HepG2 (cell line): ENCODE results near the gene UPF3A. TPM values are rescaled to one million over a fixed set of nuclear protein-coding genes. Genes with fewer than 3 reads are reported as not detected.

ENCODE experiments used
- FOXJ3 ChIP-seq: sonication (generic); formaldehyde crosslinking; IDR thresholded peaks from 2 replicates; pipeline ENCODE4 v1.4.0; 2020; ENCODE audit warnings: missing genetic modification reagents, mild to moderate bottlenecking, borderline replicate concordance
- FOXK2 ChIP-seq: fragments of 450-650 bp; IDR thresholded peaks from 2 replicates; pipeline ENCODE4 v1.6.1; 2016
- GLI4 ChIP-seq: sonication (generic); formaldehyde crosslinking; IDR thresholded peaks from 2 replicates; pipeline ENCODE4 v1.5.1; 2020; ENCODE audit warnings: missing genetic modification reagents, mild to moderate bottlenecking, moderate library complexity, borderline replicate concordance
- JDP2 ChIP-seq: sonication (generic); formaldehyde crosslinking; IDR thresholded peaks from 2 replicates; pipeline ENCODE4 v1.8.1; 2022; ENCODE audit warnings: missing genetic modification reagents, borderline replicate concordance
- JUN ChIP-seq: sonication (generic); formaldehyde crosslinking; IDR thresholded peaks from 2 replicates; pipeline ENCODE4 v1.4.0; 2020; ENCODE audit warnings: mild to moderate bottlenecking, missing genetic modification reagents
- NFYB ChIP-seq: sonication (generic); formaldehyde crosslinking; IDR thresholded peaks from 2 replicates; pipeline ENCODE4 v1.4.0; 2020; ENCODE audit warnings: missing genetic modification reagents
- POGZ ChIP-seq: sonication (generic); formaldehyde crosslinking; IDR thresholded peaks from 2 replicates; pipeline ENCODE4 v1.4.0; 2020; ENCODE audit warnings: mild to moderate bottlenecking, missing genetic modification reagents
- PPARG ChIP-seq: conservative IDR thresholded peaks from 2 replicates; pipeline ENCODE4 v1.6.1; 2016; ENCODE audit warnings: missing biosample characterization, missing genetic modification reagents
- RELA ChIP-seq: sonication (generic); formaldehyde crosslinking; IDR thresholded peaks from 2 replicates; pipeline ENCODE4 v1.4.0; 2020; ENCODE audit warnings: missing genetic modification reagents
- REPIN1 ChIP-seq: sonication (generic); formaldehyde crosslinking; IDR thresholded peaks from 2 replicates; pipeline ENCODE4 v1.8.0; 2022; ENCODE audit warnings: missing genetic modification reagents, low read depth, mild to moderate bottlenecking, borderline replicate concordance
- SIX4 ChIP-seq: sonication (generic); formaldehyde crosslinking; IDR thresholded peaks from 2 replicates; pipeline ENCODE4 v1.4.0; 2020; ENCODE audit warnings: missing genetic modification reagents
- WIZ ChIP-seq: sonication (generic); formaldehyde crosslinking; IDR thresholded peaks from 2 replicates; pipeline ENCODE4 v1.5.1; 2020; ENCODE audit warnings: mild to moderate bottlenecking, missing genetic modification reagents
- ZNF264 ChIP-seq: sonication (generic); formaldehyde crosslinking; IDR thresholded peaks from 2 replicates; pipeline ENCODE4 v1.4.0; 2020; ENCODE audit warnings: missing genetic modification reagents
- ZNF431 ChIP-seq: sonication (generic); formaldehyde crosslinking; IDR thresholded peaks from 2 replicates; pipeline ENCODE4 v1.9.0; 2022; ENCODE audit warnings: missing genetic modification reagents, low read depth, mild to moderate bottlenecking, borderline replicate concordance
- ZNF598 ChIP-seq: sonication (generic); formaldehyde crosslinking; IDR thresholded peaks from 2 replicates; pipeline ENCODE4 v1.5.1; 2020; ENCODE audit warnings: mild to moderate bottlenecking, missing genetic modification reagents, borderline replicate concordance
- ZNF614 ChIP-seq: IDR thresholded peaks from 2 replicates; pipeline ENCODE4 v1.6.1; 2018; ENCODE audit warnings: missing biosample characterization, missing genetic modification reagents, inconsistent platforms, borderline replicate concordance
- ZSCAN31 ChIP-seq: sonication (generic); formaldehyde crosslinking; IDR thresholded peaks from 2 replicates; pipeline ENCODE4 v1.5.0; 2020; ENCODE audit warnings: low read depth, mild to moderate bottlenecking, missing genetic modification reagents
- polyA plus RNA-seq, 8 experiments: library from polyadenylated mRNA; depleted of rRNA in 3 of 8; stranded (reverse) in 7 of 8; unstranded in 1 of 8; fragments of >200 nt; fragmentation: Illumina TruSeq in 4 of 8; extraction: Trizol in 4 of 8; gene quantifications; 2 replicates each; pipeline versions ENCODE4 v1.2.1 to v1.2.3, GENCODE V29; 2011 to 2016; ENCODE audit warnings: low read depth in 4 of 8, missing spikeins in 1 of 8, mixed read lengths in 1 of 8; ENCODE audit not compliant: insufficient read depth in 1 of 8
- total RNA-seq, 5 experiments: library from RNA; depleted of rRNA; stranded (reverse); fragments of >200 nt; fragmentation: Illumina TruSeq; extraction: Trizol; gene quantifications; 2 replicates each; pipeline ENCODE4 v1.2.3, GENCODE V29; 2016; ENCODE audit warnings: low read depth in 1 of 5
- TF ChIP-seq, protein P1 (sequence below): sonication (generic); formaldehyde crosslinking; conservative IDR thresholded peaks from 2 replicates; pipeline ENCODE4 v1.4.0; 2020; ENCODE audit warnings: missing genetic modification reagents
- TF ChIP-seq, protein P2 (sequence below): sonication (generic); formaldehyde crosslinking; IDR thresholded peaks from 2 replicates; pipeline ENCODE4 v1.4.0; 2020; ENCODE audit warnings: missing genetic modification reagents
- TF ChIP-seq, protein P3 (sequence below): sonication (generic); formaldehyde crosslinking; IDR thresholded peaks from 2 replicates; pipeline ENCODE4 v1.8.1; 2023; ENCODE audit warnings: missing genetic modification reagents, mild to moderate bottlenecking, borderline replicate concordance
- TF ChIP-seq, protein P4 (sequence below): conservative IDR thresholded peaks from 2 replicates; pipeline ENCODE4 v1.6.1; 2018; ENCODE audit warnings: missing genetic modification reagents
- TF ChIP-seq, protein P5 (sequence below): sonication (generic); formaldehyde crosslinking; IDR thresholded peaks from 2 replicates; pipeline ENCODE4 v1.4.0; 2020; ENCODE audit warnings: missing genetic modification reagents, mild to moderate bottlenecking, borderline replicate concordance

The UPF3A gene
- total and polyA plus RNA-seq, 2 of the 13 experiments (the other 11 are each of a cell fraction or from before 2014, with no cell fraction given), result 60.2 to 63.8 TPM

DNA sequence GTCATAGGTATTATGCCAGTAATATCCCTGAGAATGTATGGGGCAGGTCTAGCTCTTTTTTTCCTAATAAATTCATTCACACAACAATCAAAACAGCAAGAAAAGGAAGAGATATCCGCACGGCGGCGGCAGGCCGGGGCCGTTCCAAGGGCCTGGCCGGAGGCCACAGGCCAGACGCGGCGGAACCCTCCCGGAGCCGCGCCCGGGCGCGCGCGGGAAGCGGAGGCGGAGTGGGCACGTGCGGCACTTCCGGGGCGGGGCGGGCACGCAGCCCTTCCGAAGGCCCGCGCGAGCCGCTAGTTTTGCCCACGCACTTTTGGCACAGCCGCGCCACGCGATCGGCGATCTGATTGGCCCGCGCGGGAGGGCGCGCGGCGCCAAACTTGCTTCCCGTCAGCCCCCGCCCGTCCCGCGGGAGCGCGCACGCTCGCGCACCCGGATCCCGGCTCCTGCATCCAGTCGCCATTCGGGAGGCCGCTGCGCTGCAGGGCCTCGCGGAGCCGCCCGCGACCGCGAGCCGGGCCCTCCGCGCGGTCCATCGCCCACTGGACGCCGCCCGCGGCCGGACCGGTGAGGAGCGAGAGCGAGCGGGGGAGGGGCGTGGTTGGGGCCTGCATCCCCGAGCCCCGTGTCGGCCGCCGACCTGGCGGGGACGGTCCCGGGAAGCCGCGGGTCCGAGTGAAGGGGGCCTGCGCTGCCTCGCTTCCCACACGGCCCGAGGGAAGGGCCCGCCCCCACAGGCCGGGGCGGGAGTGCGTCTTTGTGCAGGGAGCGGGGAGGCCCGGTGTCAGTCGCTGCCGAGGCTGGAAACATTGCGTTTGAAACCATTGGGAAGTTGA is 32.9 kb downstream of the UPF3A start, which contains the start of gene CHAMP1 (continued):
- TF ChIP-seq, protein P1, sequence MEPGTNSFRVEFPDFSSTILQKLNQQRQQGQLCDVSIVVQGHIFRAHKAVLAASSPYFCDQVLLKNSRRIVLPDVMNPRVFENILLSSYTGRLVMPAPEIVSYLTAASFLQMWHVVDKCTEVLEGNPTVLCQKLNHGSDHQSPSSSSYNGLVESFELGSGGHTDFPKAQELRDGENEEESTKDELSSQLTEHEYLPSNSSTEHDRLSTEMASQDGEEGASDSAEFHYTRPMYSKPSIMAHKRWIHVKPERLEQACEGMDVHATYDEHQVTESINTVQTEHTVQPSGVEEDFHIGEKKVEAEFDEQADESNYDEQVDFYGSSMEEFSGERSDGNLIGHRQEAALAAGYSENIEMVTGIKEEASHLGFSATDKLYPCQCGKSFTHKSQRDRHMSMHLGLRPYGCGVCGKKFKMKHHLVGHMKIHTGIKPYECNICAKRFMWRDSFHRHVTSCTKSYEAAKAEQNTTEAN (CRISPR knock-in tag), result peak; percentile 84
- TF ChIP-seq FOXJ3 (CRISPR knock-in tag) (no peak), ZNF614 (CRISPR knock-in tag) (peak; percentile 37; the same call in 1 of the 2 replicates), SIX4 (no peak), POGZ (CRISPR knock-in tag) (peak; percentile 64; the same call in 1 of the 2 replicates), WIZ (no peak), FOXK2 (no peak), GLI4 (CRISPR knock-in tag) (0 out of 2 replicates have a peak, but pooled peaks have one; percentile 19), ZNF598 (CRISPR knock-in tag) (peak; percentile 67; the same call in 1 of the 2 replicates), NFYB (peak; percentile 83), PPARG (CRISPR knock-in tag) (no peak), JDP2 (CRISPR knock-in tag) (peak; percentile 36; the same call in 1 of the 2 replicates), RELA (CRISPR knock-in tag) (no peak), JUN (CRISPR knock-in tag) (no peak), ZNF431 (CRISPR knock-in tag) (peak; percentile 86), ZNF264 (0 out of 2 replicates have a peak, but pooled peaks have one; percentile 44), ZSCAN31 (CRISPR knock-in tag) (peak; percentile 91), REPIN1 (CRISPR knock-in tag) (0 out of 2 replicates have a peak, but pooled peaks have one; percentile 69)
- TF ChIP-seq, protein P2, sequence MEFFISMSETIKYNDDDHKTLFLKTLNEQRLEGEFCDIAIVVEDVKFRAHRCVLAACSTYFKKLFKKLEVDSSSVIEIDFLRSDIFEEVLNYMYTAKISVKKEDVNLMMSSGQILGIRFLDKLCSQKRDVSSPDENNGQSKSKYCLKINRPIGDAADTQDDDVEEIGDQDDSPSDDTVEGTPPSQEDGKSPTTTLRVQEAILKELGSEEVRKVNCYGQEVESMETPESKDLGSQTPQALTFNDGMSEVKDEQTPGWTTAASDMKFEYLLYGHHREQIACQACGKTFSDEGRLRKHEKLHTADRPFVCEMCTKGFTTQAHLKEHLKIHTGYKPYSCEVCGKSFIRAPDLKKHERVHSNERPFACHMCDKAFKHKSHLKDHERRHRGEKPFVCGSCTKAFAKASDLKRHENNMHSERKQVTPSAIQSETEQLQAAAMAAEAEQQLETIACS (CRISPR knock-in tag), result peak; percentile 98
- TF ChIP-seq, protein P3, sequence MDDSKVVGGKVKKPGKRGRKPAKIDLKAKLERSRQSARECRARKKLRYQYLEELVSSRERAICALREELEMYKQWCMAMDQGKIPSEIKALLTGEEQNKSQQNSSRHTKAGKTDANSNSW (CRISPR knock-in tag), result no peak
- TF ChIP-seq, protein P4, sequence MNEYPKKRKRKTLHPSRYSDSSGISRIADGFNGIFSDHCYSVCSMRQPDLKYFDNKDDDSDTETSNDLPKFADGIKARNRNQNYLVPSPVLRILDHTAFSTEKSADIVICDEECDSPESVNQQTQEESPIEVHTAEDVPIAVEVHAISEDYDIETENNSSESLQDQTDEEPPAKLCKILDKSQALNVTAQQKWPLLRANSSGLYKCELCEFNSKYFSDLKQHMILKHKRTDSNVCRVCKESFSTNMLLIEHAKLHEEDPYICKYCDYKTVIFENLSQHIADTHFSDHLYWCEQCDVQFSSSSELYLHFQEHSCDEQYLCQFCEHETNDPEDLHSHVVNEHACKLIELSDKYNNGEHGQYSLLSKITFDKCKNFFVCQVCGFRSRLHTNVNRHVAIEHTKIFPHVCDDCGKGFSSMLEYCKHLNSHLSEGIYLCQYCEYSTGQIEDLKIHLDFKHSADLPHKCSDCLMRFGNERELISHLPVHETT (CRISPR knock-in tag), result peak; percentile 56; the same call in 1 of the 2 replicates
- TF ChIP-seq, protein P5, sequence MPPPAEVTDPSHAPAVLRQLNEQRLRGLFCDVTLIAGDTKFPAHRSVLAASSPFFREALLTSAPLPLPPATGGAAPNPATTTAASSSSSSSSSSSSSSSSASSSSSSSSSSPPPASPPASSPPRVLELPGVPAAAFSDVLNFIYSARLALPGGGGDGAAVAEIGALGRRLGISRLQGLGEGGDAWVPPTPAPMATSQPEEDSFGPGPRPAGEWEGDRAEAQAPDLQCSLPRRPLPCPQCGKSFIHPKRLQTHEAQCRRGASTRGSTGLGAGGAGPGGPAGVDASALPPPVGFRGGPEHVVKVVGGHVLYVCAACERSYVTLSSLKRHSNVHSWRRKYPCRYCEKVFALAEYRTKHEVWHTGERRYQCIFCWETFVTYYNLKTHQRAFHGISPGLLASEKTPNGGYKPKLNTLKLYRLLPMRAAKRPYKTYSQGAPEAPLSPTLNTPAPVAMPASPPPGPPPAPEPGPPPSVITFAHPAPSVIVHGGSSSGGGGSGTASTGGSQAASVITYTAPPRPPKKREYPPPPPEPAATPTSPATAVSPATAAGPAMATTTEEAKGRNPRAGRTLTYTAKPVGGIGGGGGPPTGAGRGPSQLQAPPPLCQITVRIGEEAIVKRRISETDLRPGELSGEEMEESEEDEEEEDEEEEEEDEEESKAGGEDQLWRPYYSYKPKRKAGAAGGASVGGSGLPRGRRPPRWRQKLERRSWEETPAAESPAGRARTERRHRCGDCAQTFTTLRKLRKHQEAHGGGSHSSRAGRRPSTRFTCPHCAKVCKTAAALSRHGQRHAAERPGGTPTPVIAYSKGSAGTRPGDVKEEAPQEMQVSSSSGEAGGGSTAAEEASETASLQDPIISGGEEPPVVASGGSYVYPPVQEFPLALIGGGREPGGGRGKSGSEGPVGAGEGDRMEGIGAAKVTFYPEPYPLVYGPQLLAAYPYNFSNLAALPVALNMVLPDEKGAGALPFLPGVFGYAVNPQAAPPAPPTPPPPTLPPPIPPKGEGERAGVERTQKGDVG (CRISPR knock-in tag), result no peak
